ENCODE data around the gene ATP8B1. TPM values are rescaled to one million over a fixed set of nuclear protein-coding genes. Genes with fewer than 3 reads are reported as not detected.

ATP8B1 gene
- total RNA-seq, 6 experiments from 2014 or later: 9.0 to 18.4 (median 17.1) TPM

GRCh38 chr18:57677262-57678211, 125.6 kb downstream of the ATP8B1 start:
- Histone ChIP-seq H3K27me3 (no peaks in the 10 kb centered on the region), H3K4me3 (no peak overlapping the region), H3K9me3 (peaks cover 0 to 9% (median 0%) of the 10 kb centered on the region in 4 donors), H3K27ac (no peak overlapping the region), H3K36me3 (peaks cover 0 to 14% (median 0%) of the 10 kb centered on the region in 4 donors), H3K4me1 (no peaks in the 10 kb centered on the region)
- ATAC-seq: no peak
- TF ChIP-seq POLR2A (IDR thresholded peaks at IDR 0.05) (no peak), CTCF (IDR thresholded peaks at IDR 0.05) (no peak)
- WGBS (ENCODE audit: insufficient coverage, low coverage, low lambda C conversion rate, missing lambda C conversion rate): 94% methylated on average over 10 of the region's 10 CpGs
- no peak for DNase-seq
- intact Hi-C loops (cut with DNase I): no loop called here

DNA sequence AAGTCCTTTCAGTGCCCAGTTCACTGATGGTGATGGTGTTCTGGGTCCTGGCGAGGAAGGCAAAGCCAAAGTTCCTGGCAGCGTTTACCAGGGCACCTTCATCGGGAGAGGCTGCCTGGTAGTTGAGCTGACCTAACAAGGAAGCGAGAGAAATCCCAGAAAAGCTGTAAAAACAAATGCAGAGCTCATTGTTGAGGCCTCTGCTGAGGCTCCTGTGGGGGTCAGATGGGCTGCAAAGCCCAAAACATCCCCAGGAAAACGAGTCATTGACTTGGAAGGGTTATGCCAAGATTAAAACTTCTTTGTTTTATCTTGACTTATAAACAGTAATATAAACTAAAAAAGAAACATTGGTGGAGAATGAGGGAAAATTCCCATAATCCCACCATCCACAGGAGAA, 128.2 kb downstream of the ATP8B1 start:
- Histone ChIP-seq H3K27ac (no peak overlapping the region), H3K36me3 (peaks cover 0 to 10% (median 0%) of the 10 kb centered on the region in 4 donors), H3K27me3 (no peaks in the 10 kb centered on the region), H3K4me1 (no peaks in the 10 kb centered on the region), H3K9me3 (peaks cover 0 to 9% (median 0%) of the 10 kb centered on the region in 4 donors), H3K4me3 (no peak overlapping the region)
- WGBS (ENCODE audit: insufficient coverage, low coverage, low lambda C conversion rate, missing lambda C conversion rate): 77% methylated on average over 4 of the region's 5 CpGs
- intact Hi-C loops (cut with DNase I): no loop called here
- no peak for ATAC-seq
- no peak for TF ChIP-seq POLR2A (IDR thresholded peaks at IDR 0.05)
- TF ChIP-seq CTCF (IDR thresholded peaks at IDR 0.05): no peak
- DNase-seq: no peak

DNA sequence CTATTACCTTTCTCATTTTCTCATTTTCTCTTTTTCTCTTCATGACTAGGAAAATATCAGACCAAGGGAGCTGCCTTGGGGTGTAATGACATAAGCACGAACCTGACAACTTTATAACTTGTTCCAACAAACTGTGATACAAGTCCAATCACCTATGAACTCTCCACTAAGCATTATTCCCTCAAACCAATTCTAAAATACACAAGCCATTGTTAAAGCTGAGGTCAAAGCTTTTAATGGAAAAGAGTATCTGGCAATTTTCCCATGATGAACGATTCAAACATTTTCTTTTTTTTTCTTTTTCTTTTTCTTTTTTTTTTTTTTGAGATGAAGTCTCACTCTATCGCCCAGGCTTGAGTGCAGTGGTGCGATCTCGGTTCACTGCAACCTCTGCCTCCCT, 133.1 kb downstream of the ATP8B1 start:
- no peaks in the 10 kb centered on the region for H3K27me3 ChIP-seq
- peaks cover 0 to 9% (median 0%) of the 10 kb centered on the region in 4 donors for H3K9me3 ChIP-seq
- ATAC-seq (no peak), DNase-seq (no peak)
- peaks cover 0 to 10% (median 0%) of the 10 kb centered on the region in 4 donors for H3K36me3 ChIP-seq
- intact Hi-C loops (cut with DNase I): no loop called here
- 68% methylated on average over 3 of the region's 5 CpGs for WGBS (ENCODE audit: insufficient coverage, low coverage, low lambda C conversion rate, missing lambda C conversion rate)
- TF ChIP-seq POLR2A (IDR thresholded peaks at IDR 0.05) (no peak), CTCF (IDR thresholded peaks at IDR 0.05) (no peak)
- H3K27ac ChIP-seq: no peak overlapping the region
- H3K4me1 ChIP-seq: peaks cover 0 to 9% (median 0%) of the 10 kb centered on the region in 4 donors
- H3K4me3 ChIP-seq: no peak overlapping the region

DNA sequence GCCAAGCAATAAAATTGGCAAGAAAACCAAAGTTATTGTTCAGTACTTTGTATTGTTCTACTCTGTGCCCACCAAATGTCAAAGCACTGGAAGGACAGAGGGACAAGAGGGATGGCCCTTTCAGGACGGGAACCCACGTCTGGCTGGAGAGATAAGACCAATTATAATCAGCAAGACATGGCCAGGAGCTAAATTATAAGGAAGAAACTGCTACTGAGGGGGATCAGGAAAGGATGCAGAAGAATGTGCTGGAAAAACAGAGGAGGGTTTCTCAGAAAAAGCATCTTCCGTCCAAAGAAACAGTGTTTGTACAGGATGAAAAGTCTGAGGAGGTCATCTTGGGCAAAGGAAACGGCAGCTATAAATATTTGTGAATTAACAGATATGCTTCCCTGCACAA, 135.1 kb downstream of the ATP8B1 start:
- H3K27ac ChIP-seq: no peak overlapping the region
- DNase-seq (no peak), ATAC-seq (peak; percentile 34 to 72 (median 59))
- TF ChIP-seq CTCF (IDR thresholded peaks at IDR 0.05): no peak
- no peak for TF ChIP-seq POLR2A (IDR thresholded peaks at IDR 0.05)
- peaks cover 0 to under 1% (median 0%) of the 10 kb centered on the region in 4 donors for H3K9me3 ChIP-seq
- 89% methylated on average over 4 of the region's 4 CpGs for WGBS (ENCODE audit: insufficient coverage, low coverage, low lambda C conversion rate, missing lambda C conversion rate)
- intact Hi-C loops (cut with DNase I): no loop called here
- H3K36me3 ChIP-seq: peaks cover 0 to 4% (median under 1%) of the 10 kb centered on the region in 4 donors
- no peak overlapping the region for H3K4me3 ChIP-seq
- peaks cover 0 to 9% (median 0%) of the 10 kb centered on the region in 4 donors for H3K4me1 ChIP-seq
- H3K27me3 ChIP-seq: no peaks in the 10 kb centered on the region
